SKM-1 (cell line): ENCODE results near the gene TRIP6.
"Not testable (repeated sequence)": the region's sequence is repeated elsewhere in the genome, so short reads cannot be mapped to it uniquely, and the experiment has no call there.

ENCODE experiments used
- DNase-seq: peaks from one replicate; lab custom pipeline; 2025; ENCODE audit not compliant: unreplicated experiment; lab: John Stamatoyannopoulos, UW

The TRIP6 gene

DNA sequence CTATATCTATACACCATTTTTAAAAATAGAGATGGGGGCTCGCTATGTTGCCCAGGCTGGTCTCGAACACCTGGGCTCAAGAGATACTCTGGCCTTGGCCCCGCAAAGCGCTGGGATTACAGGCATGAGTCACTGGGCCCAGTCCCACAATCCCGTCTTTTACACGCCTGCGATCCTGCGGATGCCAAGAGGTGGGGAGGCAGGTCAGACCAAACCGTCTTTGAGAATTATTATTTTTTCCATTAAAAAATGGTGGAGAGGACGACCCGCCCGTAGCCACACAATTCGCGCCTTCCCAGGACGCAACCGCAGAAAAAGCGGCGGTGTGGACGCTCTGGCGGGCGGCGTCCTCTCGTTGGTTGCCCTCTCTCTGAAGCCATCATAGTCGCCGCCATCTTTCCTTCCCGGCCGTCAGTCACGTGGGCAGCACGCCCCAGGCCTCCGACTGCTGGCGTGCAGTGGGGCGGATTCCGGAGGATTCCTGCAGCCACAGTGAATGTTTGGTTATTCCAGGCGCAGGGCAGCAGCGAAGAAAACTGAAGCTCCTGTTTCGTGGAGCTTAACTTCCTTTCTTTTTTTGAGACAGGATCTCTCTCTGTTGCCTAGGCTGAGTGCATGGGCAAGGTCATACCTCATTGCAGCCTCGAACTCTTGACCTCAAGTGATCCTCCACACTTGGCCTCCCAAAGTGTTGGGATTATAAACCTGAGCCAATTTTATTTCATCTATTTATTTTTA lies 29.9 kb upstream of the TRIP6 start:
- no peak for DNase-seq

DNA sequence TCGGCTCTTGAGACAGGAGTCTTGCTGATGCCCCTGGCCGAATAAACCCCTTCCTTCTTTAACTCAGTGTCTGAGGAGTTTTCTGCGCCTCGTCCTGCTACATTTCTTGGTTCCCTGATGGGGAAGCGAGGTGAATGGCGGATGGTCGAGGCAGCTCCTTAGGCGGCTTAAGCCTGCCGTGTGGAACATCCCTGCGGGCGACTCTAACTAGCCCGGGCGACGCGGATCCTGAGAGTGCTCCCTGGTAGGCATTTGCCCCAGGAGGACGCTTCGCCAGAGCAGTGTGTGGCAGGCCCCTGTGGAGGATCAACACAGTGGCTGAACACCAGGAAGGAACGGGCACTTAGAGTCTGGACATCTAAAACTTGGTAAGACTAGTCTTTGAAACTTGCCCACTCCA lies 27.8 kb upstream of the TRIP6 start:
- DNase-seq: no peak

DNA sequence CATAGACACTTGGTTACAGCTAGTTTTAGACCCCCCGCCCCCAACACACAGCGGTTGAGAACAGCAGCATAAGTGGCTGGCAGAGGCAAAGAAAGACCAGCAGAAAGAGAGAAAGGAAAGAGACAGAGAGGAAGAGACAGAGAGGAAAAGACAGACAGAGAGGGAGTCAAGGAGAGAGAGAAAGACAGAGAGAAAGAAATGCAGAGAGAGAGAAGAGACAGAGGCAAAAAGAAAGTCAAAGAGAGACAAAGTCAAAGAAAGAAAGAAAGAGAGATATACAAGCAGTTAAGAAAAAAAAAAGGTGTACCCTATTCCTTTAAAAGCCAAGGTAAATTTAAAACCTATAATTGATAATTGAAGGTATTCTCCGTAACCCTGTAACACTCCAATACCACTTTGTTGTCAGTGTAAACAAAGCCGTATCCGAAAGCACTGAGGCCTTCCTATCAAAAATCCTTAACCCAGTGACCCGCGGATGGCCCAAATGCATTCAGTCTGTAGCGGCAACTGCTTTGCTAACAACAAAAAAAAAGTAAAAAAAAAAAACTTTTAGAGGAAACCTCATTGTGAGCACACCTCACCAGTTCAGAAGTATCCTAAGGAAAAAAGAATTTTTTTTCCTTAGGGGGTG lies 26.6 kb upstream of the TRIP6 start:
- DNase-seq: no peak

DNA sequence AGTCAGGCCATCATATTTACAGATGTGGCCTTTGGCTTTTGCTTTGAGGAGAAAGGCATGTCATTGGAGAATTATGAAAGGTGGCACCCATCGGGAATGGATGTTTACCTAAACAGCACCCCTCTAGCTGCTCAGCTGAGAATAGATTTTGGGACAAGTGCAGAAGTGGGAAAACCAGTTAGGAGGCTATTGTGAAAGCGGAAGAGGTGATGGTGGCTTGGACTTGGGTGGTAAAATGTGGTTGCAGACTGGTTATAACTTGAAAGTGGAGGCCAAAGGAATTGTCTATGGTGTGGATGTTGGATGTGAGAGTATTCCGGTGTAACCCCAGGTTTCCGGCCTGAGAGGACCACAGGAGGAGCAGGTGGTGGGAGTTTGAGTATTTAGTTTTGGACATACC lies 19.8 kb upstream of the TRIP6 start:
- no peak for DNase-seq

DNA sequence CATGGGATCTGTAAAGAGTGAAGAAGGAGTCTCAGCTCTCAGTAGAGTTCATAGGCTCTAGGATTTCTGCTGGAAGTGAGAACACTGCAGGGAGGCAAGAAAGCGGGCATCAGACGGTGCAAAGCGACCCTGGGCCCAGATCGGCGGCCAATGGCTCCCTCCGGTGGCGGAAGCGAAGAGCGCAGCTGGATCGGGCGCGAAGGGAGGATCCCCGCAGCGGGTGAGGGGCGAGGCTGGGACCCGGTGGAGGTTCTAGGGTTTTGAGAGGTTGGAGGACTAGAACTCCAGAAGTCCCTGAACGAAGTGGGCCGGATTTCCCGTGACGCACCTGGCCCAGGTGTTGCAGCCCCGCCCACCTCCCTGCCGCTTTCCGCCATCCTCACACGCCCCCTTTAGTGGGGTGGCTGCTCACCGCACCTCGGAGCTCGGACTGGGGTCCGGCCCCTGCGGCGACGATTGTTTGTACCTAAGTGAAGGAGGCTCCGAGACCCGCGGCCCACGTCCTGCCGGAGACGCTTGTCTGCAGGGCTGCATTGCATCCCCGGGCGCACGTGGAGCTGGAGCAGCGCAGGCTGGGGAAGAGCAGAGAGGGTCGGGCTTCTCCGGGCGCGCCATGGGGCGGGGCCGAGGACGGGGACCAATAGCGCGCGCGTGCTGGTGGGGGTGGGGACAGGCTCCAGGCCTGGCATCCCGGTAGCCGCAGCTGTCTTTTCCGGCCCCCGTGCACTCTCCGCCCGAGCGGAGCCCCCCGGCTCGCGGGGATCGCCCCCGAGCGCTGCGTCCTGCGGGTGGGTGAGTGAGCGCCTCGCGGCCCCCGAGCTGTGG lies 14.9 kb upstream of the TRIP6 start, which contains the start of gene SLC12A9:
Gene SLC12A9 (plus strand): TSS at position 666 of the 825 bp plus-strand sequence. CDS start 1,485 bp downstream, outside the sequence.
- peak; percentile 77 for DNase-seq

DNA sequence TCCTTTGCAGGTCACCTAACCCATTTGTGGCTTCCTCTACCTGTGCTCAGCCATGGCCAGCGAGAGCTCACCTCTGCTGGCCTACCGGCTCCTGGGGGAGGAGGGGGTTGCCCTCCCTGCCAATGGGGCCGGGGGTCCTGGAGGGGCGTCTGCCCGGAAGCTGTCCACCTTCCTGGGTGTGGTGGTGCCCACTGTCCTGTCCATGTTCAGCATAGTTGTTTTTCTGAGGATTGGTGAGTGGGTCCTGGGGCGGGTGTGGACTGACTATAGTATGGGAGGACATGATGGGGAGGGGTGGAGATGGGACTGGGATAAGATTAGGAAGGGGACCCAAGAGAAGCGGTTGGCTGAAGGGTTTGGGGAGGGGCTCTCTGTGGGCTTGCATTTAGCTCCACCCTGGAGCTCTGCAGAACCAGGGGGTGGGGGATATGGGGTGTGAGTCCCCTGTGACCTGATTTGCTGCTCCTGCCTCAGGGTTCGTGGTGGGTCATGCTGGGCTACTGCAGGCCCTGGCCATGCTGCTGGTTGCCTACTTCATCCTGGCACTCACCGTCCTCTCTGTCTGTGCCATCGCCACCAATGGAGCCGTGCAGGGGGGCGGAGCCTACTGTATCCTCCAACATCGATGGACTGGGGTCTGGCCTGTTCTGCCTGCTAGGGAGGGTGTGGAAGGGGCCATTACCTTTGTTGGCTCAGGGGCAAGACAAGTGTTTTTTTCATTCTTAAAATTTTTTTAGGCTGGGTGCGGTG lies 12.9 kb upstream of the TRIP6 start:
- DNase-seq: no peak

DNA sequence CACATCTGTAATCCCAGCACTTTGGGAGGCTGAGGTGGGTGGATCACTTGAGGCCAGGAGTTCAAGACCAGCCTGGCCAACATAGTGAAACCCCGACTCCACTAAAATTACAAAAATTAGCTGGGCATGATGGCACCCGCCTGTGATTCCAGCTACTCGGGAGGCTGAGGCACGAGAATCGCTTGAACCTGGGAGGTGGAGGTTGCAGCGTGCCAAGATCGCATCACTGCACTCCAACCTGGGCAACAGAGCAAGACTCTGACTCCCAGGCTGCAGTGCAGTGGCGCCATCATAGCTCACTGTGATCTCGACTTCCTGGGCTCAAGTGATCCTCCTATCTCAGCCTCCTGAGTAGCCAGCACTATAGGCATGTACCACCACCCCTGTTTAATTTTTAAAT lies 12.3 kb upstream of the TRIP6 start:
- not testable (repeated sequence) for DNase-seq

DNA sequence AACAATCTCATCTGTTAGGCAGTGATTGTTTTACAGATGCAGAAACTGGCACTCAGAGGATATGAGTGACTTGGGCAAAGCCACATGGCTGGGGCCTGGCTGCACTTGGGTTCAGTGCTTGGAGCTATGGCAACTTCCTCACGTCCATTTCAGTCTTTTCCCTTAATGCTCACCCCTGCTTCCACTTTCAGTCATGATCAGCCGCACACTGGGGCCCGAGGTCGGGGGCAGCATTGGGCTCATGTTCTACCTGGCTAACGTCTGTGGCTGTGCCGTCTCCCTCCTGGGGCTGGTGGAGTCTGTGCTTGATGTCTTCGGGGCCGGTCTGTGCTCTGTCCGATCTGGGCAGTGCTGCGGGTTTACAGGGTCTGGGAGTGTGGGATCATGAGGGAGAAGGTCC lies 11.7 kb upstream of the TRIP6 start:
- DNase-seq: no peak

DNA sequence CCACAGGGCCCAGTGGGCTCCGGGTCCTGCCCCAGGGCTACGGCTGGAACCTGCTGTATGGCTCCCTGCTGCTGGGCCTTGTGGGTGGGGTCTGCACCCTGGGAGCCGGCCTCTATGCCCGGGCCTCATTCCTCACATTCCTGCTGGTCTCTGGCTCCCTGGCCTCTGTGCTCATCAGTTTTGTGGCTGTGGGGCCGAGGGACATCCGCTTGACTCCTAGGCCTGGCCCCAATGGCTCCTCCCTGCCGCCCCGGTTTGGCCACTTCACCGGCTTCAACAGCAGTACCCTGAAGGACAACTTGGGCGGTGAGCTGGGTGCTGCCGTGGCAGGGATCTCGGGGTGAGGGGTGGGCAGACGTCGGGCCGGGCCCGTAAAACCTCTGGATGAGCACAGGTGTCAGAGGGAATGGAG lies 10.3 kb upstream of the TRIP6 start:
- no peak for DNase-seq

DNA sequence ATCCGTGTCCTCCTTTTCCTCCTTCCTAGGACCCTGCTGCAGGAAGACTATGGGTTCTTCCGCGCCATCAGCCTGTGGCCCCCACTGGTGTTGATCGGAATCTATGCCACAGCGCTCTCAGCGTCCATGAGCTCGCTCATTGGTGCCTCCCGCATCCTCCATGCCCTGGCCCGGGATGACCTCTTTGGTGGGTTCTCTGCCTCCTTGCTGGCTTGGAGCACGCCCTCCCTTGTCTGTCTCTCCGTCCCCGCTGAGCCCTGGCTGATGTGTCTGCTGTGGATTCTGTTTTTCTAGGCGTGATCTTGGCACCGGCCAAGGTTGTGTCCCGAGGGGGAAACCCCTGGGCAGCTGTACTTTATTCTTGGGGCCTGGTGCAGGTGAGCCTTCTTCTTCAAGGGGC lies 7.3 kb upstream of the TRIP6 start:
- no peak for DNase-seq

DNA sequence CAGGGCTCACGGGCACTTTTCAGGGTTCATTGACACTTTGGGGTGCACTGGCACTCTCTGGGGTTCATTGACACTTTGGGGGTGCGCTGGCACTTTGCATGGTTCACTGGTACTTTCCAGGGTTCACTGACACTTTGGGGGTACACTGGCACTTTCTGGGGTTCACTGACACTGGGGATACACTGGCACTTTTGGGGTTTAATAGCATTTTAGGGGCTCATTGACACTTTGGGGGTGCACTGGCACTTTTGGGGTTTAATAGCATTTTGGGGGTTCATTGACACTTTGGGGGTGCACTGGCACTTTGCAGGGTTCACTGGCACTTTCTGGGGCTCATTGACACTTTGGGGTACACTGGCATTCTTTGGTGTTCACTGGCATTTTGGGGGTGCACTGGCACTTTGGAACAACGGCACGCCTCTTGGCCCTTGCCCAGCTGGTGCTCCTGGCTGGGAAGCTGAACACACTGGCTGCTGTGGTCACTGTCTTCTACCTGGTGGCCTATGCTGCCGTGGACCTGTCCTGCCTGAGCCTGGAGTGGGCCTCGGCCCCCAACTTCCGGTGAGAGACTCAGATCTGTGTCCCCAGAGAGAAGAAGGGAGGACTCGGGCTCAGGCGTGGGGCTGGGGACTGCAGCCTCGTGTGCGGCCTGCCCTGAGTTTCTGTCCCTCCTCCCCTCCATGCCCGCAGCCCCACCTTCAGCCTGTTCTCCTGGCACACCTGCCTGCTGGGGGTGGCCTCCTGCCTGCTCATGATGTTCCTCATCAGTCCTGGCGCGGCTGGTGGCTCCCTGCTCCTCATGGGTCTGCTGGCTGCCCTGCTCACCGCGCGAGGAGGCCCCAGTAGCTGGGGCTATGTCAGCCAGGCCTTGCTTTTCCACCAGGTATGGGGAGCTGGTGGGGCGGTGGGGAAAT lies 6.2 kb upstream of the TRIP6 start:
- DNase-seq: no peak

DNA sequence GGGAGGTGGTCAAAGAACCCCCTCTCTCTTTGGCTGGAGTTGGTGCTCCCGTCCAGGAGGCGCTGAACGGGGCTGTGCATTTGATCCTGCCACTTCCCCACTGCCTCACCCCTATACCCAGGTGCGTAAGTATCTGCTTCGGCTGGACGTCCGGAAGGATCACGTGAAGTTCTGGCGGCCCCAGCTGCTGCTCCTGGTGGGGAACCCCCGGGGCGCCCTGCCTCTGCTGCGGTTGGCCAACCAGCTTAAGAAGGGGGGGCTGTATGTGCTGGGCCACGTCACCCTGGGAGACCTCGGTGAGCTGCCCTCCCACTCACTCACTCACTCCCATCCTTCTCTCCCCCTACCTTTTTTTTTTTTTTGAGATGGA lies 5.6 kb upstream of the TRIP6 start:
- no peak for DNase-seq

DNA sequence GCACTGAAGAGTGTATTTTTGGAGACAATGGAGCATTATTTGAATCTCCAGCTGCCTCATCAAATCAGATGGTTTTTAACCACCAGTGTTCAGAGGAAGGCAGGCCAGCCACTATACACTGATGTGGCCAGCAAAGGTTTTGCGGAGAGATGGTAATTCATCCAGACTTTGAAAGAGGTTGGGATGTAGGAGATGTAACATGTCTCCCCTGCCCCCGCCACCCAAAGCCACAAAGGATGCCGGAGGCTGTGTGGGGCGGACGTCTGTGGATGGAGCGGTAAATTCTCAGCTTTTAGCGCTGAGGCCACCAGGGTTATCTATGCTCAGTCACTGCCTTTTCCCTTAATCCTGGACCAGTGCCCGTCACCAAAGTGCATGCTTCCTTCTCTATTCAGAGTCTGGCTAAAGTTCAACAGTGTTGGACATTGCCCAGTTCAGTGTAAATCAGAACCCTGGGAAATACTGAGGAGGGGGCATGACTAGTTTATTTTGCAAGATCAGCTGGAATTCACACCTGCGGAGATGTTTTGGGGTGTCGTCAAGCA lies 3.7 kb upstream of the TRIP6 start:
- DNase-seq: no peak

DNA sequence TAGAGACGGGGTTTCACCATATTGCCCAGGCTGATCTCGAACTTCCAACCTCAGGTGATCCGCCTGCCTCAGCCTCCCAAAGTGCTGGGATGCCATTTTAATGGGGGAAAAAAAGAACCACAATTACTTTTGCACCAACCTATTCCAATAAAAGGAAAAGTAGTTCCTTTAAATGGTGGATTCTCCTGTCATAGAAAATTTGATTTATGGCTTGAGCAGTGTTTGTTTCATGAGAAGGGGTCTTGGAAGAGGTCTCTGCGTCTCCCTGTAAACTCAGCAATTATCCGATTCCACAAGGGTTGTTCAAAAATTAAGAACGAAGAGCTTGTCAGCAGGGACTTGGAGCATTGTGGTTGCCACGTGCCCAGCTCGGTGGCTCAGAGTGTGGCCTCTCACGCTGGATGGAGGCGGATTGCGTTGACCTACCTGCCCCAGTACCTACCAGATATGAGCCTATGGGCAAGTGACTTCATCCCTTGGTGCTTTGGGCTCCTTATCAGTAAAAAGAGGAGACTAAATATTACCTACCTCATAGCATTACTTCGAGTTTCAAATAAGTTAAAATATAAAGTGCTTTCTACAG lies 2.8 kb upstream of the TRIP6 start:
- no peak for DNase-seq

DNA sequence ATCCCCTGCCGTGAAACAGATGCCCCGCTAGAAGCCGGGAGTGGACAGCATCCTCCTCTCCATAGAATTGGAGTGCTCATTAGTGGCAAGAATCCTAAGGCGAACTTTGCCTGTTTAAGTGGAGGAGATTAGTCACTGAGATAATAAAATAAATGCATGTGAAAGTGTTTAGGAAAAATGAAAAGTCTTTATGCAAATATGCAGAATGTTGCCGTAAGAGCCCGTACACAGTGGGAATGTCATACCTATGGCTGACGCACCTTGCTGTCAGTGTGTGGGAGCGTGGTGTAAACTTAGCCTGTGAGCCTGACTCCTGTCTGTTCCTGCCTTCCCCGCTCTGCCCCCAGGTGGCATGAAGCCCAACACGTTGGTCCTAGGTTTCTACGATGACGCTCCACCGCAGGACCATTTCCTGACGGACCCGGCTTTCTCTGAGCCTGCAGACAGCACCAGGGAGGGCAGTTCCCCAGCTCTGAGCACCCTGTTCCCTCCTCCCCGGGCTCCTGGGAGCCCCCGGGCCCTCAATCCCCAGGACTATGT lies 1.7 kb upstream of the TRIP6 start:
- DNase-seq: no peak

DNA sequence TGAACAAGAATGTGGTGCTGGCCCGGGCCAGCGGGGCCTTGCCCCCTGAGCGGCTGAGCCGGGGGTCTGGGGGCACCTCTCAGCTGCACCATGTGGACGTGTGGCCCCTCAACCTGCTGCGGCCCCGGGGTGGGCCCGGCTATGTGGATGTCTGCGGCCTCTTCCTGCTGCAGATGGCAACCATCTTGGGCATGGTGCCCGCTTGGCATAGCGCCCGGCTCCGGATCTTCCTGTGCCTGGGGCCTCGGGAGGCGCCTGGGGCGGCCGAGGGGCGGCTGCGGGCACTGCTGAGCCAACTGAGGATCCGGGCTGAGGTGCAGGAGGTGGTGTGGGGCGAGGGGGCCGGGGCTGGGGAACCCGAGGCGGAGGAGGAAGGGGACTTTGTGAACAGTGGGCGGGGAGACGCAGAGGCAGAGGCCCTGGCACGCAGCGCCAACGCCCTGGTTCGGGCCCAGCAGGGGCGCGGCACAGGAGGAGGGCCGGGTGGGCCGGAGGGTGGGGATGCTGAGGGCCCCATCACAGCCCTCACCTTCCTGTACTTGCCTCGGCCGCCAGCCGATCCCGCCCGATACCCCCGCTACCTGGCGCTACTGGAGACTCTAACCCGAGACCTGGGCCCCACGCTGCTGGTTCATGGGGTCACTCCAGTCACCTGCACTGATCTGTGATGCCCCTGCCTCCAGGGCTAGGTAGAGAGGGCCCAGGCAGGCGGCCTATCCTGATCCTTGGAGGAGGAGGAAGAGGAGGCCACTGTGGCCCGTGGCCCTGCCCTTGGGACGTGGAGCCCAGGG lies 1.1 kb upstream of the TRIP6 start:
- no peak for DNase-seq

DNA sequence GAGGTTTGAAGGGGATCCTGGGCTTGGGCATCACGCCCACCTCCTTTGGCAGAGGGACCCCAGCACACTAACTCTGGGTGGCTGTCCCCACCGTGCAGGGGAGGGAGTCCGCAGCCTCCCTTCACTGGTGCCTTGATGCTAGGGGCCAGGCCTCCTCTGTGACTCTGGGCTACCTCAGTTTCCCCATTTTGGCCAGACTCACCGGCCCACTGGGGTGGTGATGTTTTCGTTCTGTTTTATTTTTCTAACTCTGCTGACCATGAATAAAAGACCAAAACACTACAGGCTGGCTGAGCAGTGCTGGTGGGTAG lies 503 bp upstream of the TRIP6 start:
- no peak for DNase-seq

DNA sequence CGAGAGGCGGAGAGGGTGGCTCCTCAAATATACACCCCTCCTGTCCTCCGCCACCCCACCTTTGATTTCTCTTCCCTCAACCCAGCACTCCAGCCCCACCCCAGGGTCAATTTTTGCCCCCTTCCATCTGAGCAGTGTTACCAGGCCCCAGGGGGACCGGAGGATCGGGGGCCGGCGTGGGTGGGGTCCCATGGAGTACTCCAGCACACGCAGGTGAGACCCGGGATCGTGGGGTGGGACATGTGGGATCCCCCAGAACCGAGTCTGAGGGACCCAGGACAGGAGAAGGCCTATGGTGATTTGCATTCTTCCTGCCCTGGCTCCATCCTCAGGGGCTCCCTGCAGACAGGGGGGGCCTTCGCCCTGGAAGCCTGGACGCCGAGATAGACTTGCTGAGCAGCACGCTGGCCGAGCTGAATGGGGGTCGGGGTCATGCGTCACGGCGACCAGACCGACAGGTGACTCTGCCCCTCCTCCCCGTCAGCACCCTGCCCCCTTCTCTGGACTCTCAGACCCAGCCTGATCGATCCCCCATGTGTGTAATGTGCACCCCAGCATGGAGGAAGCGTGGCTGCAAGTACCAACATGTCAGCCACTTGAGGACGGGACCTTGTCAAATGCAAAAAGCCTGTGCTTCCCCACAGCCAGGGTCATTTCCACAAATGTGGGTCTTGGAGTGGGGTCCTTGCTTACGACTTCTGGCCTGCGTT lies 744 bp downstream of the TRIP6 start:
- DNase-seq: no peak
